Islet precursor cell (in vitro differentiated cells): ENCODE measurements around the gene ZNF594.
"Not testable (repeated sequence)": the region's sequence is repeated elsewhere in the genome, so short reads cannot be mapped to it uniquely, and the experiment has no call there.

ENCODE experiments used
- DNase-seq: peaks from one replicate; pipeline ENCODE4 v3.0.0-alpha.2; 2018

ZNF594 gene

DNA sequence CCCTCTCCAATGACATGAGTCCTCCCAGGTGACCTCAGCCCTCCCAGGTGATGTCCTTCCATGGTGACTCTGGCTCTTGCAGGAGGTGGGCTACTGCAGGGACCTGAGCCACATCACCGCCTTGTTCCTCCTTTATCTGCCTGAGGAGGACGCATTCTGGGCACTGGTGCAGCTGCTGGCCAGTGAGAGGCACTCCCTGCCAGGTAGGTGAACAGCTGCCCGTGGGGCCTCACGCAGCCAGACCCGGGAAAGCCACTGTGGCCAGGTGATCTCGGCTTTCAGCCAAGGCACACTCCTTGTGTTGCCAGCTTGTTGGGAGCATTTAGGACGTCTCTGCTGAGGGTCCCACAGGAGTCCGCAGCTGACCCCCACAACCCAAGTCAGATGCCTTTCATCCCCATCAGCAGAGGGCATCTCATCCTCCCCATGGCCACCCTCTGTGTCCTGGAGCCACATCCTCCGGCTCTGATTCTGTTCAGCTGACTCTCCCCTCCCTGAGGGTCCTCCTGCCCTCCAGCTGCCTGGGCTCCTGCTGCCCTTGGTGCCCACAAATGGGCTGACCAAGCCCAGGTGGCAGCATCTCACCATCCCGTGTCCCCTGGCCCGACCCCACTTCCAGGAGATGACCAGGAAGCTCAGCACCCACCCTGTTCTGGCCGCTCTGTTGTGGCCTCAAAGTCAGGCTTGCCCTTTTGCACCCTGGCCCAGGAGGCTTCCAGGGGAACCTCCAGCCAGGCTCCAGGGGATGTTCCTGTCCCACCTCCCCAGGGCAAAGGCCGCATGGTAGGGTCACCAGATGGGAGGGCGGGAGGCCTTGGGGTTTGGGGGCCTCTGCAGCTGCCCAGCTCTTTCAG lies 55.7 kb downstream of the ZNF594 start:
- DNase-seq, result no peak

DNA sequence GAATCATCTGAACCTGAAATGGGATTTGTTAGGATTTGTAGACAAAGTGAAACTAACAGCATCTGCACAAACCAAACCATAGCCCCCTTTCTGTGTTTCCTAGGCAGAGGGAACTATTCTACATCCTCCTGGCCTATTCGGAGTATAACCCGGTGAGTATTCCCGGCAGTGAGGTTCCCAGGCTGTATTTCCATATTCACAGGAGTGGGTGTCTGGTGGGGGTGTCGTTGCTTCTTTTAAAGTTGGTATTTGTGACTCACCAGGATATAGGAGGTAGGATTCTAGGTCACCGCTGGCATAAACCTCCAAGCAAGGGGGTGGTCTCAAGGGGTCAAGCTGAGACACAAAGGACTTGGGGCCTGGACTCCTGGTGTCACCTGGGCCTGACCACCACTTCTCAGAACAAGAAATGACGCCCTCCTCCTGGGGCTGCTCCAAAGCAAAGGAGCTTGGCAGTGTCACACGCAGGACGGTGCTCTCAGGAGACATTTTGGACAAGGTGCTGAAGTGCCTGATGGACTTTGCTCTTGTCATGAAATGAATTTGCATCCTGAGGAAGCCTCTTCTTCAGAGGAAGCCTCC lies 56.4 kb downstream of the ZNF594 start:
- not testable (repeated sequence) for DNase-seq

DNA sequence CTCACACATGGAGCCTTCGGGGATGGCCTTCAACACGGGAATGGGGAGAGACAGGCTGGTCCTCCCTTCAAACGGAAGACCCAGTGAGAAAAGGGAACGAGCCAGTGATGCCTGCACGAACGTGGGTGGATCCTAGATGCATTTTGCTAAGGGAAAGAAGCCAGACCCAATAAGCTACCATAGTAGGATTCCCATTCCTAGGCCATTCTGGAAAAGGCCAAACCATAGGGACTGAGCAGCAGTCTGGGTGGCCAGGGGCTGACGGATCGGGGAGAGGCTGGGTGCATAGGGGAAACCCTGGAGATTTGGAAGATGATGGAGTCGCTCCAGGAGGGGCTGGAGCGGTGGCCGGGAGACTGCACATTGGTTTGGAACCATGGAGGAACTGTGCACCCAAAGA lies 57.1 kb downstream of the ZNF594 start:
- peak; percentile 33 for DNase-seq

DNA sequence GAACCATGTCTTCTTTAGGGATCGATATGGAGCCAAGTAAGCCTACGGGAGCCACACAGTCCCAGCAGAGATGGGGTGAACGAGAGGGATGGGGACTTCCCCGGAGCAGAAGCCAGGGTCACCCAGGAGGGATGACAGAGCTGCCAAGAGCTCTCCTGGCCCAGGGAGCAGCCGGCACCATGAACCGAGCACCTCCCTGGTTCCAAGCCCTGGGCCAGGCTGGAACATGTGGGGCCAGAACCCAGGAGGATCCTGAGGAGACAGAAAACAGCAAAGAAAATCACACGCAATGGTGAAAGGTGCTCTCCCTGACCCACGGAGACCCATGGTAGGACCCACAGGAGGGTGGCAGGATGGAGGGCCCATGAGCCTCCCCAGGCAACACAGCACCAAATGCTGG lies 57.7 kb downstream of the ZNF594 start:
- peak; percentile 32 for DNase-seq

DNA sequence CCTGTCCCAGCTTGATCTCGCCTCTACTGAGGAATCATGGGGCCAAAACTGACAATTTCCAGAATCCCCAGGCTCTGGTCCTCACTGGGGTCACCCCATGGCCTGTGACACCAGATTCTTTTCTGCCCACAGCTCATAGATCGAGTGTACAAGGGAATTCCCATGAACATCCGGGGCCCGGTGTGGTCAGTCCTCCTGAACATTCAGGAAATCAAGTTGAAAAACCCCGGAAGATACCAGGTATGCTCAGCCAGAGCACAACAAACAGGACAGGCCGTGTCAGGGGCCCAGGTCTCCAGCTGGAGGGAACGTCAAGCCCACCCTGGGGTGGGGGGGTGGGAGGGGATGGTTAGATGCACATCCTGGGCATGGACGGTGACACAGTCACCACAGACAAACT lies 58.4 kb downstream of the ZNF594 start:
- peak; percentile 46 for DNase-seq

GRCh38 chr17:5132503-5133225 lies 59.0 kb downstream of the ZNF594 start:
- peak; percentile 36 for DNase-seq

DNA sequence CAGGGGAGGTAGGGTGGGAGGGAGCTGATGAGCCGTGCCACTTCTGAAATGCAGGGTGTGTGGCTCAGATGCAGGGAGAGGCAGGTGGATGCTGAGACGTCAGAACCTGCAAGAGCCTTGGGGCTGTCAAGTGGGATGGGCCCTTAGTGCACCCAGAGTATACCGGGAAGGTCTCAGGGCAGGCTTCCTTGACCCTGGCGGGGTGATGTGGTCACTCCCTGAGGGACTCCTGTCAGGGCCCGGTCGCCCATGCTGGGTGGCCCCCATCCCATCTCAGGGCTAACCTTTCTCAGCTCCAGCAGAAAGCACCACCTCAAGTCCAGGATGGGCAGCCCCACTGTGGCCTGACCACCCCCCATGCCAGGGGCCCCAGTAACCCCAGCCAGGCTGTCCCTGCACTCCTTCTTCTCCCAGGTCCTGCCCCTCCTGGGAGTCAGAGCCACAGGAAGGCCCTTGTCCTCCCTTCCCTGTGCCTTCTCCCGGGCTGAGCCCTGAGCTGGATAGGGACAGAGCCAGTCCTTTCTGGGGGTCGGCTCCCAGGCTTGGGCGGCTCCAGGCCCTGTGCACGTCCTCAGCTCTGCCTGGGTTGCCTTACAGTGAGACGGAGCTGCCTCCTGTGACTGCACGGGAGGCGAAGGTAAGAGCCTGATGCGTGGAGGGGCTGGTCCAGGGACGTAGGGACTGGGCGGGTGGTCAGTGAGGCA lies 59.7 kb downstream of the ZNF594 start:
- peak; percentile 46 for DNase-seq

DNA sequence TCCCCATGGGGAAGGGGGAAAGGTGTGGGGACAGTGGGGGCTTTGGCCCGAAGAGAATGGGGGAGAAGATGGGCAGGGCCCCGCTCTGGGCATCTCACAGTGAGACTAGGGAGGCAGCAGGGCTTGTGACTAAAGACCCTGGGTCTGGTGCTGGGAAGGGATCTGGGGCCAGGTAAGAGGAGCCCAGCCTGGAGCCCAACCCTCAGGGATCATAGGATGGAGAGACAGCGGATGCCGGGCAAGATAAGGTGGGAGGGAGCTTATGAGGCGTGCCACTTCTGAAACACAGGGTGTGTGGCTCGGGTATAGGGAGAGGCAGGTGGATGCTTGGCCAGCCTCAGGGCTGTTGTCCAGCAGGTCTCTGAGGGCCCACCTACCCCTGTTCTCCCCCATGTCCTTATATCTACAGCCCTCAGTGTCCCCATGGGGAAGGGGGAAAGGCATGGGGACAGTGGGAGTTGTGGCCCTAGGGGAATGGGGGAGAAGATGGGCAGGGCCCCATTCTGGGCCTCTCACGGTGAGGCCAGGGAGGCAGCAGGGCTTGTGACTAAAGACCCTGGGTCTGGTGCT lies 60.4 kb downstream of the ZNF594 start:
- DNase-seq, result peak; percentile 44

DNA sequence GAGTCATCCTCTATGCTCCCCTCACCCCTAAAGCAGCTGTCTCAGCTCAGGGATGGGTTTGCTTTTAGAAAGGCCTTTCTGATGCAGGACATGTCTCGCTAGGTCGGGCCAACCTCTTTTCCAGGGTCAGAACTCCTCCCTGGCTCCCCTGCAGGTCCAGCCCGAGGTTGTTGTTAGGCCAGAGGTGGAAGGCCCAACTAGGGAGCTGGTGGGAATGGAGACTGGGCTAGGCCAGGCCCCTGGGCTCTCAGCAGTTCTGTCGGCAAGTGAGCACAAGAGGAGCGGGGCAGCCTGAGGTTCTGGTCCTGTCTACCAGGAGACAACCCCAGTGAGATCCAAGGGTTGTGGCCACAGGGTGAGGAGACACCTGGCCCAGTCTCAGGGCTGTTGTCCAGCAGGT lies 61.0 kb downstream of the ZNF594 start:
- peak; percentile 35 for DNase-seq

DNA sequence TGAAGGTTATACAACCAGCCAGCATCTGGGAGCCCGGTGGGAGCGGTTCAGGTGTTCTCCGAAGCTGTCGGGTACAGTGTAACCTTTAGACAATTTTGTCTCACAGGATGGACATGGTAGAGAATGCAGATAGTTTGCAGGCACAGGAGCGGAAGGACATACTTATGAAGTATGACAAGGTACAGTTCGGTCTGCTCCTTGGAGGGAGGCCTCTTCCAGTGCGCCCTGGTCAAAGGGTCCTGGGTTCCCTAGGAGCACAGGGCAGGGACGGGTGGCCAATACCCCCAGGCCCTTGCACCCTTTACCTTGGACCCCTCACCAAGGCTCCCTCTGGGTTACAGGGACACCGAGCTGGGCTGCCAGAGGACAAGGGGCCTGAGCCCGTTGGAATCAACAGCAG lies 61.4 kb downstream of the ZNF594 start:
- DNase-seq, result peak; percentile 39

GRCh38 chr17:5129770-5130169 lies 61.9 kb downstream of the ZNF594 start:
- not testable (repeated sequence) for DNase-seq
